ENCODE data around the gene SCO2.

GRCh38 chr22:50536226-50536625, 10.8 kb upstream of the SCO2 start:
- TF ChIP-seq CTCF (IDR thresholded peaks at IDR 0.05) (no peak), POLR2A (IDR thresholded peaks at IDR 0.05) (no peak)

All from heart left ventricle (tissue), 13 donors.